Activated T-helper 17 cell treated with anti-CD3 and anti-CD28 coated beads, Interleukin-2, amount 50 U/mL, for 72 hours (primary cell): Measurements from ENCODE around the gene RIPPLY1. TPM values are rescaled to one million over a fixed set of nuclear protein-coding genes. Genes with fewer than 3 reads are reported as not detected.

ENCODE experiments used
- total RNA-seq, 2 donors: library from RNA; stranded (reverse); gene quantifications; one replicate each; pipeline ENCODE4 v1.2.3, GENCODE V29; 2022

Gene RIPPLY1
- total RNA-seq, 2 donors from 2014 or later, result not detected

Other genes with a start within 250 kb of the RIPPLY1 start
- not detected for gene RNF128, start 176.6 kb downstream of the RIPPLY1 start, total RNA-seq
- gene TBC1D8B, start 100.7 kb downstream of the RIPPLY1 start, total RNA-seq, result 1 to 10 TPM in 1 of 2 donors, under 1 TPM in 1; 0.84 to 1.5 TPM
- gene CLDN2, start 17.1 kb upstream of the RIPPLY1 start, total RNA-seq, result not detected
- 1 to 10 TPM; 5.7 to 7.8 TPM for gene MORC4, start 96.9 kb upstream of the RIPPLY1 start, total RNA-seq
- 10 to 100 TPM; 11.9 to 14.2 TPM for gene RBM41, start 215.5 kb upstream of the RIPPLY1 start, total RNA-seq